ENCODE results near the gene BCL11B.

The BCL11B gene

DNA sequence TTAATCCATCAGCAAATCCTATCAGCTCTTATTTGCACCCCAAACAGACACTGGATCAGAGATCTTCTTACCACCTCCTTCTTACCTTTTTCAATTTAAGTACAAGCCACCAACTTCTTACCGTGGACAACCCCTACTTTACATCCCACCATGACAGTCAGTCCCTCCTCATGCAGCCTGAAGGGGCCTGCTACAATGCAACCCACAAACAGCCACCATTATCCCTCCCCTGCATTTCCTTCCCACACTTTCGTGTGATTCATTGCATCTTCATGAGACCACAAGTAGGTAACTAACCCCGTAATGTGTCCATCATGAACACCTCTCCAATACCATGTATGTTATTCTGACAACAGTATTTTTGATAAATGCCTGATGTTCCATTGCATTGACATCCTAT is 108.6 kb downstream of the BCL11B start:
- no peak for DNase-seq (ENCODE audit: low read depth in 2 of 2)

- no peak for DNase-seq (ENCODE audit: low read depth in 2 of 2)
Observed at GRCh38 chr14:99159341-99160340, 112.4 kb downstream of the BCL11B start.

GRCh38 chr14:99158646-99159165 is 113.3 kb downstream of the BCL11B start:
- DNase-seq (ENCODE audit: low read depth in 2 of 2) = no peak

DNA sequence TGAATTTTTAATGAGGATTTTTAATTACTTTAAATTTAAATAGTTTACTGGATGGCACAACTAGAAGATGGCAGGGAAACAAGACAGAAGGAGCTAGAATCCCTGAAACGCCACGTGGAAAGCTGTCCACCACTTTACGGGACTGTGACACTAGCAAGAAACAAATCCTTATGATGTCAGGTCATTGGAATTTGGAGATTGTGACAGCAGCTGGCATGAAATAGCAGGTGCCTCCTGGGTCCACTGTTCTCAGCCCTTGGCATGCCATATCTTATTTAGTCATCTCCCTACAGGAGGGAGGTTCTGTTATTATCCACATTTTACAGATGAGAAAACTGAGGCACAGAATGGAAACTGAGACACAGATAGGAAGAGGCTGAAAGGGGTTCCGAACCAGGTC is 113.8 kb downstream of the BCL11B start:
- no peak for DNase-seq (ENCODE audit: low read depth in 2 of 2)

GRCh38 chr14:99157676-99158075 is 114.3 kb downstream of the BCL11B start:
- DNase-seq (ENCODE audit: low read depth in 2 of 2) = no peak

- no peak for DNase-seq (ENCODE audit: low read depth in 2 of 2)
Observed at GRCh38 chr14:99157246-99157645, 114.8 kb downstream of the BCL11B start.

DNA sequence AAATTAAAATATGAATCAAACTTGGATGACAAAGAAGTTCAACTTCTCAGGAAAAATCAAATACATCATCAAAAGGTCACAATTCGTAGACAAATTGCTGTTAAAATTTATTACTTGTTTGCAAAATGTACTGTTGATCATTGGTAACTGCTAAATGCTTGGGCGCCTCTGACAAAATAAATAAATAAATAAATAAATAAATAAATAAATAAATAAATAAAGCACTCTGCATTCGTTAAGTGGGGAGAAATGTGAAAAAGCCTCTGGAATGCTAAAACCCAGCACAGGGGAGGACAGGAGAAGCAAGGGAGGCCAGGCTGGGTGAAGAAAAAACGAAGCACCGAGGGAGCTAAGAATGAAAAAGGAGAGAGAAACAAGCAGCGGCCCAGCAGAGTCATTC is 115.2 kb downstream of the BCL11B start:
- no peak for DNase-seq (ENCODE audit: low read depth in 2 of 2)

- DNase-seq (ENCODE audit: low read depth in 2 of 2) = no peak
Observed at GRCh38 chr14:99156090-99156425, 115.9 kb downstream of the BCL11B start.

DNA sequence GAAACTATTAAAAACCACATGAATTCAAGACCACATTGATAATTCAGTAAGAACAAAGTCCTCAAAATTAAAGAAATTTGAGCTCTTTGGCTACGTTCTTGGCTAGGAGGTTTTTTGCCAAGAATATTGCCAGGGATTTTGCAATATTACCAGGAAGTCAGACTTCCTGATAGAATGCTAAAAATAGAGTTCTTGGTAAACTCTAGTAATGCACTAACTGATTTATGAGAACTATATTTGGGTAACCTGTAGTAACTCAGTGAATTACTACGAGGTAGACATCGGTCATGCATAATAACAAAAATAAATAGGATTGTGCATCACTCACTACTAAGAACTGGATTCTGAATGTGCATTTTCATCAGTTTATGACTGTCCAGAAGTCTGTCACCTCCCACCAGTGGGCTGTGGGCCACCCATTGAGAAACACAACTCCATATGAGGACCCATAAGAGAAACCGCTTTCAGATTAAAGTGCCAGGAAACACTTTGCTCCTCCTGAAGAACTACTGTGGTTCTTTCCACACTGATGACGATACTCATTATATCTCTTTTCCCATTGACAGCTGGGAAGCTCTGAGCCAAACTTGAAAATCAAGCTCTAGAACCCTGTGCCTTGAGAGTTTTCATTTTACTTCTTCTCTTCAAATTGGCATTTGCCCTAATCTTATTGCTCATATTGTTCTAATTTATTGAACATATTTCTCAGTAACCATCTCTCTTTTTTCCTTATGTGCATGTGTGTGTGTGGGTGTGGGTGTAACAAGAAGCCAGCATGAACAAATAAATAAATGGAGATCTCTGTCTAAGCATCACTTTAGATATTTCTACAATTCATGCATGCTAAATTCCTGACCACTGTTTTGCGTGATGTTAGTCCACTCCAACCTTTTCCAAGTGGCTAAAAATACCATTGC is 116.6 kb downstream of the BCL11B start:
- no peak for DNase-seq (ENCODE audit: low read depth in 2 of 2)

- DNase-seq (ENCODE audit: low read depth in 2 of 2) = no peak
Observed at GRCh38 chr14:99150236-99150635, 121.8 kb downstream of the BCL11B start.

GRCh38 chr14:99148861-99149610 is 123.0 kb downstream of the BCL11B start:
- DNase-seq (ENCODE audit: low read depth in 2 of 2) = no peak

GRCh38 chr14:99148131-99148530 is 123.9 kb downstream of the BCL11B start:
- no peak for DNase-seq (ENCODE audit: low read depth in 2 of 2)

GRCh38 chr14:99147366-99147740 is 124.6 kb downstream of the BCL11B start:
- DNase-seq (ENCODE audit: low read depth in 2 of 2) = no peak

DNA sequence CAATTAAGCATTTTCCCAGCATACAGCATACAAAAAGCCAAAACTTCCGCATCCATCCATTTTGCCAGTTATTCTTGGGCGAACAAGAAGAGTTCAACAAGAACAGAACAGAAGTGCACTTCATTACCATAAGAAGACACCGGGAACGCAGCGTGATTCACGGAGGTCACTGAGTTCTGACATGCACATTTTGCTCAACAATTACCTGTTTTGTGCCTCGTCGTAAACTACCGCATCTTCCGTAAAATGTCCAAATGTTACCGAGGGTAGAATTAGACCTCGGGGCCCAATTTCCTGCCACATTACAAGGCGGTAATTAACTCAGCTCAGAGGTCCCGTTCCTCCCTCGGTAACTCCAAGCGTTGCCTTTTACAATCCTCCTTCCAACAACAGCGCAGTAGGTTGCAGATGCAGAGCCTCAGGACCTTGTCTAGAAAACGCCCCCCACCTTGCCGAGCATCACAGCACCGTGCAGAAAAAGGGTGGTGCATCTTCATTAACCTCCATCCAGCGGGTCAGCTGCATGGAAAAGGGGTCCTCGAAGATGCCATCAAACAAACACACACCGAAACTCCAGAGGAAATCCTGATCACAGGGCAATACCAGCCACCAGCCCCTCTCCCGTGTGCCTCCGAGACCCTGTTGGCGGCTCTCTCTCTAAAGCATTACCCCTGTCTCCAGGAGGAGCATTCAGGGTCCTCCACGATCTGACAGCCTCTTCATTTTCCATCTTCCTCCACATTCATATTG is 125.2 kb downstream of the BCL11B start:
- DNase-seq (ENCODE audit: low read depth in 2 of 2) = no peak

DNA sequence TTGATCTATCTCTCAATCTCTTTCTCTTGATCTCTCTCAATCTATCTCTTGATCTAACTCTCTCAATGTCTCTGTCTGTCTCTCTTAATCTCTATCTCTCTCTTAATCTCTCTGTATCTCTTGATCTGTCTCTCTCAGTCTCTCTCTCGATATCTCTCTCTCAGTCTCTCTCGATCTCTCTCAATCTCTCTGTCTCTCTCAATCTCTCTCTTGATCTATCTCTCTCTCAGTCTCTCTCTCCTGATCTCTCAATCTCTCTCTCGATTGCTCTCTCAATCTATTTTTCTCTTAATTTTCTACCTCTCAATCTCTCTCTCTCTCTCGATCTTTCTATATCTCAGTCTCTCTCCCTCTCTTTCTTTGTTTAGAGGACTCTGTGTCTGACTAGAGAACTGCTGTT is 126.7 kb downstream of the BCL11B start:
- no peak for DNase-seq (ENCODE audit: low read depth in 2 of 2)

GRCh38 chr14:99143793-99144192 is 128.2 kb downstream of the BCL11B start:
- no peak for DNase-seq (ENCODE audit: low read depth in 2 of 2)

DNA sequence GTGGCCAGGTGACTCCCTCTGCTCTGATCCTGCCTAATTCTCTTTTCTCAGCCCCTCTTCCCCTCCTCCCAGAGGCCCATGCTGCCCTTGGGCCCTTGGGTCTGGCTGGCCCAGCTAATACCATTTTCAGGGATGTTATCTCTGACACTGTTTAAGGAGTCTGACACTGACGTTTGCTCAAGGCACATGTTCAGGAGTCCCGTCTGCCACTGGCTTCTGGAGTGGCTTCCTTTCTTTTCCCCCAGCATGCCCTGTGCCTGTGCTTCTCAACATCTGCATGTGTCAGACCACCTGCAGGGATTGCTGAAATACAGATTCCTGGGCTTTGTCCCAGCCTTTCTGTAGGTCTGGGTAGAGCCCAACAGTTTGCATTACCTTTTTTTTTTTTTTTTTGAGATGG is 128.9 kb downstream of the BCL11B start:
- DNase-seq (ENCODE audit: low read depth in 2 of 2) = no peak

DNA sequence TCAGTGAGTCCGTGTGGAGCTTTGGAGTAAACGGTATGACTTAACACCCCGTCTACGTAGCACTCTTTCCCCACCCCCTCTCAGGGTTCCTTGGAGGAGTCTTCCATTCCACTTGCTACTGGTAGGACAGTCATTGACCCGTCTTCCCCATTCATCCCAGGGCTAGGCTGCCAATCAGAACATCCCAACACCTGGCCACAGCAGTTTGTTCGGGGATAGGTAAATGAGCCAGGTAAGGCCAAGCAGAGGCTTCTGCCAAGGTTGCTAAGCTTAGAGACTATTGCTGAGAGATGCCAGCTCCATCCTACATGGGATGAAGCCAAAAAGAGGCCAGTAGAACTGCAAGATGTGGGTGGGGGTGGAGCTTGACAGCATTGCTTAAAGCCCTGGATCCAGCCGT is 130.8 kb downstream of the BCL11B start:
- DNase-seq (ENCODE audit: low read depth in 2 of 2) = no peak

- no peak for DNase-seq (ENCODE audit: low read depth in 2 of 2)
Observed at GRCh38 chr14:99138999-99139865, 132.8 kb downstream of the BCL11B start.

Measured in stimulated activated CD4-positive, alpha-beta T cell treated with anti-CD3 and anti-CD28 coated beads, Interleukin-1b, Interleukin-23, amount 100 ng/mL, for 4 hours (primary cell).